Osteocyte (in vitro differentiated cells): ENCODE data around the gene LRRN4CL. TPM values are rescaled to one million over a fixed set of nuclear protein-coding genes. Genes with fewer than 3 reads are reported as not detected.
"Not testable (repeated sequence)": the region's sequence is repeated elsewhere in the genome, so short reads cannot be mapped to it uniquely, and the experiment has no call there.

ENCODE experiments used
- DNase-seq: peaks from one replicate; pipeline ENCODE4 v3.0.0; 2021; ENCODE audit warnings: mixed read lengths; ENCODE audit not compliant: unreplicated experiment; ENCODE audit errors: extremely low spot score
- H3K27ac Mint-ChIP-seq: one replicate; pipeline ENCODE4 v1.8.0; 2021; ENCODE audit warnings: mild to moderate bottlenecking, mixed read lengths; ENCODE audit not compliant: unreplicated experiment
- H3K27me3 Mint-ChIP-seq: one replicate; pipeline ENCODE4 v1.8.0; 2021; ENCODE audit warnings: mixed read lengths; ENCODE audit not compliant: unreplicated experiment
- H3K36me3 Mint-ChIP-seq: one replicate; pipeline ENCODE4 v1.8.0; 2021; ENCODE audit warnings: mixed read lengths; ENCODE audit not compliant: unreplicated experiment
- H3K4me1 Mint-ChIP-seq: one replicate; pipeline ENCODE4 v1.8.0; 2021; ENCODE audit warnings: mixed read lengths; ENCODE audit not compliant: unreplicated experiment
- H3K4me3 Mint-ChIP-seq: one replicate; pipeline ENCODE4 v1.8.0; 2021; ENCODE audit warnings: mild to moderate bottlenecking, moderate library complexity, mixed read lengths; ENCODE audit not compliant: unreplicated experiment
- H3K9me3 Mint-ChIP-seq: one replicate; pipeline ENCODE4 v1.8.0; 2021; ENCODE audit warnings: mixed read lengths; ENCODE audit not compliant: unreplicated experiment
- CTCF ChIP-seq: fragments of 200-600 bp; sonication (generic); IDR thresholded peaks from 2 replicates; pipeline ENCODE4 v1.5.0; 2021; ENCODE audit warnings: antibody characterized with exemption, mild to moderate bottlenecking, moderate library complexity
- total RNA-seq: library from RNA; stranded (reverse); gene quantifications from 2 replicates; pipeline ENCODE4 v1.2.1, GENCODE V29; 2021

LRRN4CL gene
- total RNA-seq, 1 donor from 2014 or later = 0.46 TPM

GRCh38 chr11:62678770-62679696 lies 10.3 kb downstream of the LRRN4CL start, which contains the start of gene UBXN1:
TSS of gene UBXN1 (minus strand) at chr11:62679073. CDS start at chr11:62678923, 150 bp downstream.
- H3K4me3 Mint-ChIP-seq = peak within 1 kb of the TSS; percentile 85
- H3K36me3 Mint-ChIP-seq = peaks cover 21% of the 10 kb centered on the region
- DNase-seq = peak; percentile 93
- H3K27ac Mint-ChIP-seq = peak within 1 kb of the TSS; percentile 95
- no peak for TF ChIP-seq CTCF
- peaks cover 35% of the 10 kb centered on the region for H3K4me1 Mint-ChIP-seq
- no peaks in the 10 kb centered on the region for H3K9me3 Mint-ChIP-seq
- H3K27me3 Mint-ChIP-seq = no peaks in the 10 kb centered on the region

DNA sequence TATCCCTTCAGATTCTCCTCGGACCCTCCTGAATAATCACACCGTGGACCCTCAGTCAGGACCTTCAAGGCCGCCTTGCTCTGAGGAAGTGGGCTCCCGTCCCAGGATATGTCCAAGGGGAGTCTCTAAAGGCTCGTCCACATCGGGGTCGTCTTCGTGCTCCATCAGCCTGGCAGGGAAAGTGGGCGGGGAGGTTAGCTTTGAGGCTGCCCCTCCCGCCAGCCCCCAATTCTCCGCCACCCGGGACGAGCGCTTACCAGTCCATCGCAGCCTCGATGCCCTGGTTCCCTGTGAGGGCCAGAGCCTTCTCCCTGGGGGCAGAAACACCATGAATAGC lies 10.9 kb downstream of the LRRN4CL start:
- Mint-ChIP-seq H3K27me3 (no peaks in the 10 kb centered on the region), H3K27ac (peak overlapping the region; percentile 95), H3K9me3 (no peaks in the 10 kb centered on the region), H3K36me3 (peaks cover 21% of the 10 kb centered on the region), H3K4me1 (peaks cover 37% of the 10 kb centered on the region), H3K4me3 (peak overlapping the region; percentile 85)
- no peak for TF ChIP-seq CTCF
- no peak for DNase-seq

DNA sequence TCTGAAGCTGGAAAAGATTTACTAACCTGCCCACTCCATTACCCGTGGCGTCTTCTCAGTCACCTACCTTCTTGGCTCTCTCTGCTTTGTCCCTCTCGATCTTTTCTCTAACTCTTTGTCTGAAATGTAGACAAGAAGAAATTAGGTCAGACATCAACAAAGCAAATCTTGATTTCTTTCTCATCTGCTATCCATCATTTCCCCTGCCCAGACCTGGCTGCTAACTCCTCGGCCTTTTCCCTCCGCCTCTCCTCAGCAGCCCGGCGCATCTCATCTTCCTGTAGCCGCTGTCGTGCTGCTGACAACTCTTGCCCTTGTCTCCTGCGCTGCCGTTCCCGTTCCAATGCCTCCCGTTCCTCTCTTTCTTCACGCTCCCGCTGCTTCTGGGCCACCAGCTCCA lies 11.6 kb downstream of the LRRN4CL start:
- H3K4me1 Mint-ChIP-seq = peaks cover 43% of the 10 kb centered on the region
- no peaks in the 10 kb centered on the region for H3K27me3 Mint-ChIP-seq
- peak overlapping the region; percentile 85 for H3K4me3 Mint-ChIP-seq

DNA sequence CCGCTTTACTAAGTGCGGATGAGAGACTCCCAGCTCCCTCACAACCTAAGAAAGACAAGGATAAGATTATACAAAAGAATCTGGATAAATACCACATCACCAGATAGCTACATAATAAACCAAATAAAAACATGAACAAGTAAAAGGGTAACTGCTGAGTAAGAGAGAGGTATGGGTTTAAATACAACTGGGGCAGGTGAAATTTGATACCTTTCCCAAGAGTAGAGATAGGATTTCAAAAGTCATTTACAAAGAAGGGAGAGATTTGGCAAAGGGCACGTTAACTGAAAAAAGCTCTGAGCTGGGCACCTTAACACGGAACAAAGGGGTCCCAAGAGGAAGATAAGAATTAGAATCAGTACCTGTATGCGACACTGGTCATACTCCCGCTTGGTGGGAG lies 12.2 kb downstream of the LRRN4CL start:
- TF ChIP-seq CTCF = no peak
- Mint-ChIP-seq H3K4me1 (peaks cover 48% of the 10 kb centered on the region), H3K27me3 (no peaks in the 10 kb centered on the region), H3K4me3 (peak overlapping the region; percentile 50), H3K36me3 (peaks cover 21% of the 10 kb centered on the region), H3K27ac (no peak overlapping the region), H3K9me3 (no peaks in the 10 kb centered on the region)
- DNase-seq = no peak

More for the DNA sequence above, 11.6 kb downstream of the LRRN4CL start:
- peaks cover 21% of the 10 kb centered on the region for H3K36me3 Mint-ChIP-seq
- TF ChIP-seq CTCF = no peak
- H3K27ac Mint-ChIP-seq = peak overlapping the region; percentile 95
- DNase-seq = no peak
- no peaks in the 10 kb centered on the region for H3K9me3 Mint-ChIP-seq

DNA sequence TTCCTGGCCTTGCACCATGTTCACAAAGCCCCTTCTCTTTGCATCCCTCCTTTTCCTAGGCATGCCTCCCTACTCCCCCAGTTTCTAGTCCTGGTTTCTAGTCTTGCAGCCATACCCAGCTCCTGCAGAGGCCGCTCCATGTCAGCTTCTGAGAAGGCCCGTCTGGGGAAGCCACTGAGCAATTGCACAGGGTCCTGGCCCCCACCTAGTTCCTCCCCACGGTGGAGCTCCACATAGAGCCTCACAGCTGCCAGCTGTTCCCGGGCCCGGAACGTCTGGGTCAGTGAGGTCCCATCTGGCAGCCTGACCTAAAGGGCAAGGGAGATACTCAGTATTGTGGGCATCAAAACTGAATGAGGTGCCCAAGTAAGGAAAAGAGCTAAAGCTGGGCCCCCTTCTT lies 12.6 kb downstream of the LRRN4CL start:
- no peaks in the 10 kb centered on the region for H3K9me3 Mint-ChIP-seq
- peaks cover 21% of the 10 kb centered on the region for H3K36me3 Mint-ChIP-seq
- H3K27me3 Mint-ChIP-seq = no peaks in the 10 kb centered on the region
- TF ChIP-seq CTCF = no peak
- no peak for DNase-seq
- no peak overlapping the region for H3K27ac Mint-ChIP-seq
- peak overlapping the region; percentile 50 for H3K4me3 Mint-ChIP-seq
- H3K4me1 Mint-ChIP-seq = peaks cover 50% of the 10 kb centered on the region

- peaks cover 54% of the 10 kb centered on the region for H3K4me1 Mint-ChIP-seq
- not testable (repeated sequence) for H3K27ac Mint-ChIP-seq, DNase-seq, H3K27me3 Mint-ChIP-seq, H3K4me3 Mint-ChIP-seq, H3K9me3 Mint-ChIP-seq
- H3K36me3 Mint-ChIP-seq = peaks cover 22% of the 10 kb centered on the region
Observed at GRCh38 chr11:62675415-62675814, 13.9 kb downstream of the LRRN4CL start.
